B cell (primary cell): ENCODE data around the gene ITGB1BP1. TPM values are rescaled to one million over a fixed set of nuclear protein-coding genes. Genes with fewer than 3 reads are reported as not detected.

ENCODE experiments used
- ATAC-seq: fragments of 200-7000 bp; cut with Tn5 transposase; one replicate; pipeline ENCODE4 v1.10.0; 2021; ENCODE audit warnings: low read depth, mild to moderate bottlenecking, moderate number of reproducible peaks, moderate library complexity
- CTCF ChIA-PET: fragments of 350-600 bp; sonication (Branson Sonifier 250); formaldehyde crosslinking; loops from one replicate; lab custom pipeline; 2021; ENCODE audit warnings: antibody characterized with exemption, inconsistent platforms; lab: Charles Lee
- POLR2A ChIA-PET: fragments of 350-600 bp; sonication (Branson Sonifier 250); formaldehyde crosslinking; loops from one replicate; lab custom pipeline; 2021; ENCODE audit warnings: antibody characterized with exemption; lab: Charles Lee
- DNase-seq: peaks from one replicate; pipeline ENCODE4 v3.0.0; 2013
- H2AFZ ChIP-seq: 2 replicates; pipeline ENCODE4 v1.6.1; 2012; ENCODE audit warnings: mild to moderate bottlenecking, low read depth, low read length; ENCODE audit not compliant: insufficient read depth, poor library complexity, severe bottlenecking
- H3K27ac ChIP-seq, 2 donors: 1 replicate in 1 of 2; 2 replicates in 1 of 2; pipeline ENCODE4 v1.5.1; 2012 to 2013; ENCODE audit warnings: low read length in 2 of 2, mild to moderate bottlenecking in 2 of 2, moderate library complexity in 1 of 2
- H3K27me3 ChIP-seq, 4 experiments: fragments of 200-600 bp in 1 of 4; sonication (generic) in 1 of 4; replicated peaks in 1 of 4; 1 replicate in 2 of 4; 2 replicates in 2 of 4; pipeline versions ENCODE4 v1.6.1 to v1.7.0; 2013 to 2016; ENCODE audit warnings: low read length in 3 of 4, mild to moderate bottlenecking in 2 of 4, mixed read lengths in 1 of 4, moderate library complexity in 1 of 4; ENCODE audit not compliant: insufficient read depth in 4 of 4, control insufficient read depth in 3 of 4; ENCODE audit errors: control extremely low read depth in 1 of 4
- H3K36me3 ChIP-seq, 2 experiments: replicated peaks in 1 of 2; 1 replicate in 1 of 2; 2 replicates in 1 of 2; pipeline versions ENCODE4 v1.6.1 to v1.7.1; 2013; ENCODE audit warnings: low read length in 1 of 2; ENCODE audit not compliant: insufficient read depth in 2 of 2, control insufficient read depth in 1 of 2; ENCODE audit errors: control extremely low read depth in 1 of 2, extremely low read depth in 1 of 2
- H3K4me1 ChIP-seq, 2 donors: fragments of 200-600 bp in 1 of 2; sonication (generic) in 1 of 2; 1 replicate in 1 of 2; 2 replicates in 1 of 2; pipeline versions ENCODE4 v1.5.1 to v1.6.1; 2013 to 2017; ENCODE audit warnings: low read length in 2 of 2; ENCODE audit not compliant: control insufficient read depth in 2 of 2, insufficient read depth in 2 of 2
- H3K4me2 ChIP-seq: replicated peaks from 2 replicates; pipeline ENCODE3; 2012; ENCODE audit warnings: mild to moderate bottlenecking, low read depth, low read length; ENCODE audit not compliant: poor library complexity, severe bottlenecking
- H3K4me3 ChIP-seq, 5 experiments: fragments of 200-600 bp in 1 of 5; sonication (generic) in 1 of 5; 1 replicate in 3 of 5; 2 replicates in 2 of 5; pipeline versions ENCODE4 v1.5.1 to v1.7.0; 2011 to 2016; ENCODE audit warnings: low read length in 4 of 5, mild to moderate bottlenecking in 4 of 5, low read depth in 2 of 5, control low read depth in 1 of 5, moderate library complexity in 1 of 5; ENCODE audit not compliant: insufficient read depth in 1 of 5; ENCODE audit errors: control extremely low read depth in 1 of 5, extremely low read depth in 1 of 5
- H3K79me2 ChIP-seq: fragments of 200-600 bp; sonication (generic); one replicate; pipeline ENCODE4 v1.6.0; 2016; ENCODE audit warnings: low read length; ENCODE audit not compliant: control insufficient read depth, insufficient read depth
- H3K9ac ChIP-seq: fragments of 200-600 bp; sonication (generic); 2 replicates; pipeline ENCODE4 v1.6.1; 2017; ENCODE audit warnings: mild to moderate bottlenecking, low read length, moderate library complexity
- H3K9me3 ChIP-seq, 3 donors: one replicate each; pipeline versions ENCODE4 v1.6.1 to v1.7.1; 2013; ENCODE audit warnings: low read length in 2 of 3; ENCODE audit not compliant: control insufficient read depth in 2 of 3, insufficient read depth in 1 of 3; ENCODE audit errors: control extremely low read depth in 1 of 3
- H4K20me1 ChIP-seq: 2 replicates; pipeline ENCODE4 v1.6.0; 2012; ENCODE audit warnings: mild to moderate bottlenecking, low read length; ENCODE audit not compliant: insufficient read depth, control insufficient read depth, poor library complexity, severe bottlenecking
- H3K27ac Mint-ChIP-seq: one replicate; pipeline ENCODE4 v1.8.0; 2021; ENCODE audit warnings: mixed read lengths
- H3K27me3 Mint-ChIP-seq: one replicate; pipeline ENCODE4 v1.8.0; 2021; ENCODE audit warnings: mixed read lengths
- H3K4me1 Mint-ChIP-seq: one replicate; pipeline ENCODE4 v1.8.0; 2021; ENCODE audit warnings: mixed read lengths
- H3K4me3 Mint-ChIP-seq: one replicate; pipeline ENCODE4 v1.8.0; 2021; ENCODE audit warnings: mixed read lengths
- H3K9me3 Mint-ChIP-seq: one replicate; pipeline ENCODE4 v1.8.0; 2022; ENCODE audit warnings: mixed read lengths; ENCODE audit not compliant: insufficient read depth
- EZH2 ChIP-seq: IDR thresholded peaks from 2 replicates; pipeline ENCODE4 v1.6.1; 2012; ENCODE audit warnings: borderline replicate concordance, low read depth, mild to moderate bottlenecking, moderate library complexity, low read length; ENCODE audit not compliant: insufficient read depth, poor library complexity, severe bottlenecking
- WGBS: methylation state at CpG from one replicate; pipeline ENCODE4 v1.1.5; 2013; ENCODE audit warnings: missing lambda C conversion rate; ENCODE audit not compliant: insufficient coverage; 5-methylcytosine and 5-hydroxymethylcytosine counted together
- intact Hi-C: fragments of 100-400 bp; cut with micrococcal nuclease; formaldehyde crosslinking; loops from one replicate; pipeline ENCODE4 v1.10.0; 2022
- polyA plus RNA-seq: library from polyadenylated mRNA; depleted of rRNA; stranded (reverse); fragments of >200 nt; gene quantifications from 2 replicates; pipeline ENCODE4 v1.2.3, GENCODE V29; 2012
- total RNA-seq, 2 donors: library from RNA; stranded (reverse); fragments of 120-200 nt in 1 of 2; gene quantifications; 1 replicate in 1 of 2; 2 replicates in 1 of 2; pipeline versions ENCODE4 v1.2.3 to v1.2.4, GENCODE V29; 2013 to 2022
- TF ChIP-seq, protein P1 (sequence below): fragments of 200-600 bp; IDR thresholded peaks from one replicate; pipeline ENCODE4 v1.8.0; 2022; ENCODE audit warnings: antibody characterized with exemption, mild to moderate bottlenecking

Gene ITGB1BP1
- total and polyA plus RNA-seq, 2 donors (not counting 1 experiment from before 2014, with no cell fraction given) = 25.7 to 47.1 TPM

DNA sequence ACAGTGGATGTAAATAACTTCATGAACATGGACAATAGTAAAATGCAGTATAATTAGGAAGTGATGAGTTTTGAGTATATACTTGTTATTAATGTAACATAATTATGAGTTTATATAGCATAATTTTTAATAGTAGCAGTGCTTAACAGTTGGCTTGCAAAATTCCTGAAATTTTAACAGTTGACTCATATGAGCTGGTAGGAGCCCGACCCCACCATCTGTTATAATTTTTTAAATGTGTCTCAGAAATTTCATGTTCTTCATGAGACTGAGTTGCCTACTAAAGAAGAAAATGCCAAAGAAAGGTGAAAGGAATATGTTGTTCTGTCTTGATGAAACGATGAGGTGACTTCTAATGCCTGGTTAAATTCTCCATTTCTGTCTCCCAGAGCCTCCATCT, 62.6 kb downstream of the ITGB1BP1 start:
- Histone ChIP-seq H3K4me1 (no peaks in the 10 kb centered on the region), H3K4me3 (no peak overlapping the region), H3K36me3 (no peaks in the 10 kb centered on the region), H3K27me3 (peaks cover 0 to 2% (median 0%) of the 10 kb centered on the region in 4 experiments), H4K20me1 (no peaks in the 10 kb centered on the region), H2AFZ (no peak overlapping the region), H3K27ac (no peak overlapping the region), H3K4me2 (no peak overlapping the region), H3K9ac (no peak overlapping the region), H3K9me3 (no peaks in the 10 kb centered on the region), H3K79me2 (no peaks in the 10 kb centered on the region)
- ATAC-seq (no peak), DNase-seq (no peak)
- ChIA-PET POLR2A (no interaction called here), CTCF (no interaction called here)
- no CpG with 5 or more reads among the region's 2 CpGs for WGBS
- TF ChIP-seq, protein P1, sequence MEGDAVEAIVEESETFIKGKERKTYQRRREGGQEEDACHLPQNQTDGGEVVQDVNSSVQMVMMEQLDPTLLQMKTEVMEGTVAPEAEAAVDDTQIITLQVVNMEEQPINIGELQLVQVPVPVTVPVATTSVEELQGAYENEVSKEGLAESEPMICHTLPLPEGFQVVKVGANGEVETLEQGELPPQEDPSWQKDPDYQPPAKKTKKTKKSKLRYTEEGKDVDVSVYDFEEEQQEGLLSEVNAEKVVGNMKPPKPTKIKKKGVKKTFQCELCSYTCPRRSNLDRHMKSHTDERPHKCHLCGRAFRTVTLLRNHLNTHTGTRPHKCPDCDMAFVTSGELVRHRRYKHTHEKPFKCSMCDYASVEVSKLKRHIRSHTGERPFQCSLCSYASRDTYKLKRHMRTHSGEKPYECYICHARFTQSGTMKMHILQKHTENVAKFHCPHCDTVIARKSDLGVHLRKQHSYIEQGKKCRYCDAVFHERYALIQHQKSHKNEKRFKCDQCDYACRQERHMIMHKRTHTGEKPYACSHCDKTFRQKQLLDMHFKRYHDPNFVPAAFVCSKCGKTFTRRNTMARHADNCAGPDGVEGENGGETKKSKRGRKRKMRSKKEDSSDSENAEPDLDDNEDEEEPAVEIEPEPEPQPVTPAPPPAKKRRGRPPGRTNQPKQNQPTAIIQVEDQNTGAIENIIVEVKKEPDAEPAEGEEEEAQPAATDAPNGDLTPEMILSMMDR = no peak
- no peak for TF ChIP-seq EZH2
- Mint-ChIP-seq H3K27me3 (peaks cover 25% of the 10 kb centered on the region), H3K4me3 (no peak overlapping the region), H3K9me3 (no peaks in the 10 kb centered on the region), H3K4me1 (peaks cover 2% of the 10 kb centered on the region), H3K27ac (no peak overlapping the region)
- intact Hi-C loops = no loop called here

DNA sequence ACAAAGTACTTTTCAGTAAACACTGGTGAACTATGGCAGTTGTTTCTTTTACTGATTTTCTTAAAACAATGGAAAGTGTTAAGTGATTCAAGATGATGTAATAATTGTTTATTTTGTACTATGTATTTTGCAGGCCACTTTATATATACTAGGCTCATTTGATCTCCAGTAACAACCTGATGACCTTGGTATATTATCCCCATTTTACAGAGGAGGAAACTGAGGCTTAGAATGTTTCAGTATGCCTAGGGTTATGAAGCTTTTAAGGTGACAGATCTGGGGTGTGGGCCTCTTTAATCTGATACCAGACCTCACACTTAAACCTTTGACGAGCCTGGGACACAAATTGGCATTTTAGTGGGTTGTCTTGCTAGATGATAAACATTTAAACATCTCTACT, 63.2 kb downstream of the ITGB1BP1 start:
- no peak overlapping the region for H3K27ac ChIP-seq
- Mint-ChIP-seq H3K27me3 (peaks cover 26% of the 10 kb centered on the region), H3K9me3 (no peaks in the 10 kb centered on the region), H3K4me1 (peaks cover 2% of the 10 kb centered on the region), H3K27ac (no peak overlapping the region), H3K4me3 (no peak overlapping the region)
- H3K27me3 ChIP-seq = peaks cover 0 to 2% (median 0%) of the 10 kb centered on the region in 4 experiments
- H3K9ac ChIP-seq = no peak overlapping the region
- no peaks in the 10 kb centered on the region for H4K20me1 ChIP-seq
- no CpG with 5 or more reads among the region's 1 CpG for WGBS
- no peak overlapping the region for H3K4me2 ChIP-seq
- ATAC-seq (no peak), DNase-seq (no peak)
- H3K36me3 ChIP-seq = no peaks in the 10 kb centered on the region
- no peaks in the 10 kb centered on the region for H3K4me1 ChIP-seq
- H3K4me3 ChIP-seq = no peak overlapping the region
- H3K9me3 ChIP-seq = no peaks in the 10 kb centered on the region
- ChIA-PET POLR2A (no interaction called here), CTCF (no interaction called here)
- H2AFZ ChIP-seq = no peak overlapping the region
- intact Hi-C loops = no loop called here
- no peak for TF ChIP-seq EZH2
- TF ChIP-seq, protein P1 = no peak
- no peaks in the 10 kb centered on the region for H3K79me2 ChIP-seq
